CD14-positive monocyte (primary cell): ENCODE data around the gene APBA3. TPM values are rescaled to one million over a fixed set of nuclear protein-coding genes. Genes with fewer than 3 reads are reported as not detected.
A peak's percentile ranks its signal among the peaks of the same experiment; 100 is the strongest.

ENCODE experiments used
- DNase-seq, 3 donors: peaks; one replicate each; pipeline ENCODE4 v3.0.0-alpha.2; 2011 to 2022
- H2AFZ ChIP-seq: 2 replicates; pipeline ENCODE4 v1.6.0; 2012; ENCODE audit warnings: mild to moderate bottlenecking, low read depth, low read length, inconsistent platforms; ENCODE audit not compliant: insufficient read depth, poor library complexity, severe bottlenecking
- H3K27ac ChIP-seq, 2 donors: 1 replicate in 1 of 2; 2 replicates in 1 of 2; pipeline ENCODE4 v1.5.1; 2012 to 2013; ENCODE audit warnings: low read length in 2 of 2, control low read depth in 1 of 2, inconsistent platforms in 1 of 2, low read depth in 1 of 2, mild to moderate bottlenecking in 1 of 2
- H3K27me3 ChIP-seq, 2 donors: one replicate each; pipeline versions ENCODE4 v1.6.0 to v1.6.1; 2011 to 2013; ENCODE audit warnings: low read length in 2 of 2; ENCODE audit not compliant: control insufficient read depth in 2 of 2, insufficient read depth in 2 of 2
- H3K36me3 ChIP-seq, 2 donors: replicated peaks in 1 of 2; 1 replicate in 1 of 2; 2 replicates in 1 of 2; pipeline versions ENCODE4 v1.5.1 to v1.6.1; 2012 to 2013; ENCODE audit warnings: low read length in 2 of 2, control low read depth in 1 of 2, inconsistent platforms in 1 of 2, mild to moderate bottlenecking in 1 of 2; ENCODE audit not compliant: insufficient read depth in 2 of 2, control insufficient read depth in 1 of 2
- H3K4me1 ChIP-seq, 2 donors: 1 replicate in 1 of 2; 2 replicates in 1 of 2; pipeline versions ENCODE4 v1.5.1 to v1.6.1; 2012 to 2013; ENCODE audit warnings: low read length in 2 of 2, control low read depth in 1 of 2, inconsistent platforms in 1 of 2, mild to moderate bottlenecking in 1 of 2, moderate library complexity in 1 of 2; ENCODE audit not compliant: insufficient read depth in 2 of 2, control insufficient read depth in 1 of 2
- H3K4me2 ChIP-seq: replicated peaks from 2 replicates; pipeline ENCODE3; 2012; ENCODE audit warnings: low read length, moderate library complexity, mild to moderate bottlenecking; ENCODE audit not compliant: poor library complexity, severe bottlenecking; ENCODE audit errors: extremely low read depth
- H3K4me3 ChIP-seq, 3 experiments: fragments of 200-600 bp in 1 of 3; sonication (generic) in 1 of 3; replicated peaks in 1 of 3; 1 replicate in 2 of 3; 2 replicates in 1 of 3; pipeline ENCODE4 v1.5.1; 2011 to 2013; ENCODE audit warnings: low read length in 3 of 3, mild to moderate bottlenecking in 3 of 3, control low read depth in 2 of 3, low read depth in 2 of 3, inconsistent platforms in 1 of 3, moderate library complexity in 1 of 3
- H3K79me2 ChIP-seq: 2 replicates; pipeline ENCODE4 v1.6.0; 2012; ENCODE audit warnings: mild to moderate bottlenecking, control low read depth, inconsistent platforms, low read length, moderate library complexity; ENCODE audit not compliant: insufficient read depth
- H3K9ac ChIP-seq: 2 replicates; pipeline ENCODE4 v1.6.0; 2017; ENCODE audit warnings: low read length, mild to moderate bottlenecking; ENCODE audit not compliant: insufficient read depth, poor library complexity, severe bottlenecking
- H3K9me3 ChIP-seq, 2 donors: replicated peaks in 1 of 2; 1 replicate in 1 of 2; 2 replicates in 1 of 2; pipeline versions ENCODE4 v1.5.1 to v1.6.1; 2012 to 2013; ENCODE audit warnings: low read length in 2 of 2, control low read depth in 1 of 2; ENCODE audit not compliant: control insufficient read depth in 1 of 2, insufficient read depth in 1 of 2
- H4K20me1 ChIP-seq: 2 replicates; pipeline ENCODE4 v1.6.0; 2012; ENCODE audit warnings: mild to moderate bottlenecking, low read length, control low read depth, moderate library complexity; ENCODE audit not compliant: insufficient read depth
- H3K27ac Mint-ChIP-seq, 7 donors: one replicate each; pipeline ENCODE4 v1.8.0; 2020; ENCODE audit warnings: mild to moderate bottlenecking in 7 of 7, mixed read lengths in 7 of 7, moderate library complexity in 6 of 7, inconsistent platforms in 2 of 7
- H3K27me3 Mint-ChIP-seq, 3 donors: one replicate each; pipeline ENCODE4 v1.8.0; 2021 to 2022; ENCODE audit warnings: low read depth in 3 of 3, mild to moderate bottlenecking in 3 of 3, mixed read lengths in 3 of 3, moderate library complexity in 3 of 3, inconsistent platforms in 1 of 3
- H3K36me3 Mint-ChIP-seq, 2 donors: one replicate each; pipeline ENCODE4 v1.8.0; 2020; ENCODE audit warnings: mixed read lengths in 2 of 2, inconsistent platforms in 1 of 2, mild to moderate bottlenecking in 1 of 2
- H3K4me1 Mint-ChIP-seq: one replicate; pipeline ENCODE4 v1.8.0; 2020; ENCODE audit warnings: mild to moderate bottlenecking, mixed read lengths
- H3K4me3 Mint-ChIP-seq, 2 donors: one replicate each; pipeline ENCODE4 v1.8.0; 2020; ENCODE audit warnings: mild to moderate bottlenecking in 2 of 2, mixed read lengths in 2 of 2, moderate library complexity in 1 of 2
- H3K9me3 Mint-ChIP-seq, 7 donors: one replicate each; pipeline ENCODE4 v1.8.0; 2020 to 2022; ENCODE audit warnings: mixed read lengths in 7 of 7, mild to moderate bottlenecking in 6 of 7, moderate library complexity in 6 of 7, inconsistent platforms in 2 of 7
- CTCF ChIP-seq: fragments of 200-600 bp; IDR thresholded peaks from one replicate; pipeline ENCODE4 v1.8.0; 2022; ENCODE audit warnings: antibody characterized with exemption, mild to moderate bottlenecking
- WGBS: methylation state at CpG from one replicate; pipeline ENCODE4 v1.1.5; 2013; ENCODE audit warnings: missing lambda C conversion rate; ENCODE audit not compliant: insufficient coverage; 5-methylcytosine and 5-hydroxymethylcytosine counted together
- intact Hi-C, 2 donors: fragments of 100-400 bp; cut with micrococcal nuclease; formaldehyde crosslinking; loops; one replicate each; pipeline versions ENCODE4 v1.15.0 to v1.15.1; 2023
- polyA plus RNA-seq, 3 donors: library from polyadenylated mRNA; depleted of rRNA in 1 of 3; unstranded in 2 of 3; stranded (reverse) in 1 of 3; fragments of 300-500 nt in 2 of 3; fragments of >200 nt in 1 of 3; fragmentation: Illumina TruSeq in 2 of 3; gene quantifications; 1 replicate in 2 of 3; 2 replicates in 1 of 3; pipeline ENCODE4 v1.2.3, GENCODE V29; 2012 to 2021

APBA3 gene
- polyA plus RNA-seq, 3 donors, result 14.5 to 23.1 (median 16.1) TPM

DNA sequence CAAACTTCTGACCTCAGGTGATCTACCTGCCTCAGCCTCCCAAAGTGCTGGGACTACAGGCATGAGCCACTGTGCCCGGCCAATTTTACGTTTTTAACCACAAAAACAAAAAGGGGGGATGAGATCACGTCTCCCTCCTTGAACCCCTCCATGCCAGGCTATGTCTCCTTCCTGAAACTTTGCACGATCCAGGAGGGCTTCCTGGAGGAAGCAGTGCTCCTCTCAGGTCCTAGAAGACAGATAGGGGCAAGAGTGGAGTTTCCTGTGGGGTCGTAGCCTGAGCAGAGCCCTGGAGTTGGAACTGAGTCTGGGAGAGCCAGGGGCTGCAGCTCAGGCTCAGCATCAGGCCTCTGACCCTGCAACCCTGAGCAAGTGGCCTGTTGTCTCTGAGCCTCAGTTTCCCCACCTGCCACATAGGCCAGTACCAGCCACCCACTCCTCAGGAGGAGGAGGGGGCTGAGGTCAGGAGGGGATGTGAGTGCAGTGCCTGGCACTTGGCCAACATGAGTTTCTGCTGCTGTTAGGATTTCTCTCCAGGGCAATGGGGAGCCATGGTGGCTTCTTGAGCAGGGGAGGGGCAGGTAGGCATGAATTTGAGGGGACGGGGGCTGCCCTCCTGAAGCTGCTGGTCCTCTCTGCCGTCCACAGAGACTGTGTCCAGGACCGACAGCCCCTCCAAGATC, 16.0 kb downstream of the APBA3 start:
- intact Hi-C loops, result no loop called here
- H3K79me2 ChIP-seq, result no peaks in the 10 kb centered on the region
- no peak overlapping the region for H2AFZ ChIP-seq
- no peaks in the 10 kb centered on the region for H3K4me1 ChIP-seq
- H3K4me2 ChIP-seq, result no peak overlapping the region
- H3K27ac ChIP-seq, result no peak overlapping the region
- 94% methylated on average over 3 of the region's 8 CpGs for WGBS
- peaks cover 0 to 3% of the 10 kb centered on the region in 2 donors for H3K9me3 ChIP-seq
- no peak overlapping the region for H3K4me3 ChIP-seq
- H3K9me3 Mint-ChIP-seq, result peaks cover 0 to 7% (median 3%) of the 10 kb centered on the region in 7 donors
- no peak overlapping the region for H3K4me3 Mint-ChIP-seq
- TF ChIP-seq CTCF, result no peak
- H3K36me3 ChIP-seq, result peaks cover 6 to 10% of the 10 kb centered on the region in 2 donors
- no peak overlapping the region for H3K27ac Mint-ChIP-seq
- H3K27me3 ChIP-seq, result no peaks in the 10 kb centered on the region
- peaks cover 0 to 5% (median 1%) of the 10 kb centered on the region in 3 donors for H3K27me3 Mint-ChIP-seq
- H4K20me1 ChIP-seq, result no peaks in the 10 kb centered on the region
- H3K36me3 Mint-ChIP-seq, result peaks cover 9 to 10% of the 10 kb centered on the region in 2 donors
- H3K4me1 Mint-ChIP-seq, result no peaks in the 10 kb centered on the region
- H3K9ac ChIP-seq, result no peak overlapping the region
- DNase-seq, result no peak

DNA sequence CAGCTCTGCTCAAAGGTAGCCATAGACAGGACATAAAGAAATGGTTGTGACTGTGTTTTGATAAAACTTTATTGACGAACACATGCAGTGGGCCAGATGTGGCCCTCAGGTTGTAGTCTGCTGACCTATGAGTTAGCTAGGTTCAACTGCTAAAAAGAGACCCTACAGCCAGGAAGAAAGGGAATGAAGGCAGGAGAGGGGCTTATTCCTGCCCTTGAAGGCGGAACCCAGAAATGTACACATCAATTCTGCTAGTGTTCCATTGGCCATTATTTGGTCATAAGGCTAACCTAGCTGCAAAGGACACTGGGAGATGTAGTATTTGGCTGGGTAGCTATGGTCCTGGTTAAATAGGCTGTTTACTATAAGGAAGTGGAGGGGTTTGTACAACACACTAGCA, 18.0 kb downstream of the APBA3 start:
- no peaks in the 10 kb centered on the region for H4K20me1 ChIP-seq
- no peaks in the 10 kb centered on the region for H3K9me3 ChIP-seq
- peaks cover 0 to 5% (median 1%) of the 10 kb centered on the region in 3 donors for H3K27me3 Mint-ChIP-seq
- TF ChIP-seq CTCF, result no peak
- H3K4me2 ChIP-seq, result no peak overlapping the region
- H3K4me1 ChIP-seq, result no peaks in the 10 kb centered on the region
- H3K27ac Mint-ChIP-seq, result no peak overlapping the region
- no peak overlapping the region for H3K9ac ChIP-seq
- no peaks in the 10 kb centered on the region for H3K4me1 Mint-ChIP-seq
- no peaks in the 10 kb centered on the region for H3K36me3 Mint-ChIP-seq
- no peaks in the 10 kb centered on the region for H3K36me3 ChIP-seq
- no peak overlapping the region for H3K4me3 ChIP-seq
- peak in 1 of 3 donors; percentile 4 for DNase-seq
- no peak overlapping the region for H2AFZ ChIP-seq
- no peaks in the 10 kb centered on the region for H3K79me2 ChIP-seq
- peaks cover 0 to 3% (median 0%) of the 10 kb centered on the region in 7 donors for H3K9me3 Mint-ChIP-seq
- no peak overlapping the region for H3K27ac ChIP-seq
- 100% methylated on average over 2 of the region's 2 CpGs for WGBS
- no peak overlapping the region for H3K4me3 Mint-ChIP-seq
- intact Hi-C loops, result no loop called here
- no peaks in the 10 kb centered on the region for H3K27me3 ChIP-seq
